Pons (tissue), 1 donor: ENCODE results near the gene PFKFB3.

Experiments used
- DNase-seq: peaks from one replicate; pipeline ENCODE4 v3.0.0-alpha.2; 2016; ENCODE audit warnings: low spot score

Gene PFKFB3

GRCh38 chr10:6220418-6221191, 17.9 kb downstream of the PFKFB3 start:
- DNase-seq: no peak

DNA sequence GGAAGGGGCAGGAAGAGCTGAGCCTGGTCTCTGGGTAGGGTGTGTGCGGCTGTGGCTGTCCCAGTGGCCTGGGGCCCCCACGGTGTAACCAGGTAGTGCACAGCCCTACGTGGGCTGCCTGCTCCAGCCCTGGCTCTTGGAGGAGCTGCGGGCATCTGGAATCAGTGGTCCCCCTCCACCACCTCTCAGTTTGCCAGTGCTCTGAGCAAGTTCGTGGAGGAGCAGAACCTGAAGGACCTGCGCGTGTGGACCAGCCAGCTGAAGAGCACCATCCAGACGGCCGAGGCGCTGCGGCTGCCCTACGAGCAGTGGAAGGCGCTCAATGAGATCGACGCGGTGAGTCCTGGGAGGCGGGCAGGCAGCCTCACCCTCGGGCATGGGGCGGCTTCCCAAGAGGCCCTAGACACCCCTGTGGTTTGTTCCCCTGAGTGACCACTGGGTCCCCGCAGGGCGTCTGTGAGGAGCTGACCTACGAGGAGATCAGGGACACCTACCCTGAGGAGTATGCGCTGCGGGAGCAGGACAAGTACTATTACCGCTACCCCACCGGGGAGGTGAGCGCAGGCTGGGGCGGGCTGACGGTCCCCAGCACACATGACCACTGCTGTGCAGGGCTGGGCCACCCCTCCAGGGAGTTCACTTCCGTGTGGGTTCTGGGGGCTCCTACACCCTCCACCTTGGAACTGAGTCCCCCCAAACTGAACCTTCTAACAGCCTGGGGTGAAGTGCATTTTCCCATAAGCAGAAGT, 18.6 kb downstream of the PFKFB3 start:
- DNase-seq: no peak

GRCh38 chr10:6221971-6222751, 19.4 kb downstream of the PFKFB3 start:
- no peak for DNase-seq

DNA sequence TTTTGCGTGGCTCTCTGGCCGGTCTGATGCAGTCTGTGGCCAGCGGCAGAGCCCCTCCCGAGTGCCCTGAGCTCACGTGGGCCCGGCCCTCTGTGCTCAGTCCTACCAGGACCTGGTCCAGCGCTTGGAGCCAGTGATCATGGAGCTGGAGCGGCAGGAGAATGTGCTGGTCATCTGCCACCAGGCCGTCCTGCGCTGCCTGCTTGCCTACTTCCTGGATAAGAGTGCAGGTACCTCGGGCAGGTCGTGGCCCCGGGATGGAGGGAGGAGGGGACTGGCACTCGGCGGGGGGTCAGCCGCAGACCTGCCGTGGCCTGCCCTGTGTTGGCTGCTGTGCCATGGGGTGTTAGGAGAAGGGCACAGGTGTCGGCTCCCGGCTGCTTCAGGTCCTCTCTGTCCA, 20.0 kb downstream of the PFKFB3 start:
- DNase-seq: no peak

DNA sequence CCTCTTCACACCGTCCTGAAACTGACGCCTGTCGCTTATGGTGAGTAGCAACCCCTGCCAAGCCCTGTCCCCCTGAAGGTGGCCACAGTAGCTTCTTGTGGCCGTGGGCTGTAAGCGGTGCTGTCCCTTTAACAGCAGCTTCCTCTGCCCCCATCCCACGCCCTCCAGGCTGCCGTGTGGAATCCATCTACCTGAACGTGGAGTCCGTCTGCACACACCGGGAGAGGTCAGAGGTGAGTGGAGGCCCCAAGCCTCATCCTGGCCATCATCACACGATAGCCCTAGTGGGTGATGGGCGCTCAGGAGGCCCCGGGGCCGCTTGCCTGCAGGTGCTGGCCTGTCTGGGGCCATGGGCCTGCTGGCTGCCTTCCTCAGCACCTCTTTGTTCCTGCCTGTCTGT, 21.2 kb downstream of the PFKFB3 start:
- no peak for DNase-seq

DNA sequence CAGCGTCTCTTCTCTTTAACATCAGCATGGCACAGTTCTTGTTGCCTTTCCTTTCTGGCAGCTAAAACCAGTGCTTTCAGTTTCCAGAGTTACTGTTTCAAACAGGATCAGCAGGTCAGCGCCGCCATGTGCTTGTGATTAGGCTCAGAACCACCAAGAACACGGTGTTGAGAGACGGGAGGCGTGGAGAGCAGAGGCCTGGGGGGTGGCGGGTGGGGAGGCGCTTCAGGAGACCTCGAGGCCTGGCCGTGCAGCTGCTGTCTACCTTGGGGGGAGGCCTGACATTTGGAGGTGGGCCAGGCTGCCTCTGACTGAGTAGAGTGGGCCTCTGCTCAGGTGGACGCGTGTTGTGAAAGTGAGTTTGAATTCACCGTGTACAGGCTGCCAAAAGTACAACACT, 22.0 kb downstream of the PFKFB3 start:
- no peak for DNase-seq

DNA sequence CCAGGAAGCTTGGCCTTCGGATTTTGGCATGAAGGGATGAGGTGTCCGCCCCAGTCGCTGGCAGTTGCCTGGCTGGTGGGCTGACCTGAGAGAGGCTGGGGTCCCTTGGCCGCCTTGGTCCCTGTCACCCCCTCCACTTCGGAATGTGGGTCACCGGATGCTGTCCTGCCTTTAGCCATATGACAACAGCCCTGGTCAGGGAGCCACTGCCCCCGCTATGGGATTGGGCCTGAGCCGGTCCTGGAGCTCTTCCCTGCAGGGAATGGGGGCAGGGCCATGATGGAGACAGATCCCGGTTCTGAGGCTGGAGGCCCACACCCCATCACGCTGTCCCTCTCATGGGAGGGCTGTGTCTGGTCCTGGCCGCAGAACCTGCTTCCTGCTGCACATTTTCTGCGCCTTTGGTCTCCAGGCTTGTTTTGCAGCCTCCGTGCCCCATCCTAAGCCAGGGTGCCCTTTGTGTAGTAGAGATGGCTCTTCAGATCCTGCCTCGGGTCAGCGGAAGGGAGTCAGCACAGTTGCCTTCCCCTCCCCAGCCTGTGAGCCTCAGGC, 22.6 kb downstream of the PFKFB3 start:
- no peak for DNase-seq

GRCh38 chr10:6226216-6226615, 23.5 kb downstream of the PFKFB3 start:
- DNase-seq: no peak

- DNase-seq: no peak
Observed at GRCh38 chr10:6227346-6227745, 24.6 kb downstream of the PFKFB3 start.

- DNase-seq: no peak
Observed at GRCh38 chr10:6228010-6228511, 25.3 kb downstream of the PFKFB3 start.

DNA sequence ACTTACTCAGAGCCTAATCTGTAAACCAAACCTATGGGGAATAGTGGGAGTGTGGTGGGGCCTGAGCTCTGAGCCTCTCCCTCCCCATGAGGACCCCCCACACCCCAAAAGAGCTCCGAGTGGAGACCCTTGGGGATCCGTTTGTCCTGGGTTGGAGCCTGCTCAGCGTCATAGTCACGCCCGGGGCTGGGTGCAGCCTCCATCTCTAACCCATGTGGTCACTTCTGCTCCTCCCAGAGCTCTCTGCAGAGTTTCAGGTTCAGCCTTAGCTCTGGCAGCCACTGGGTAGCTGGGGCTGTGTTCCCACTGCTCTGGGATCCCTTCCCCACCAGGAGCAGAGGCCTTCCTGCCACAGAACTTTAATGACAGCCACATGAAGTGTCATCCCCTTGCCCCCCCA, 25.9 kb downstream of the PFKFB3 start:
- no peak for DNase-seq

GRCh38 chr10:6229290-6229689, 26.6 kb downstream of the PFKFB3 start:
- no peak for DNase-seq

GRCh38 chr10:6229746-6230145, 27.0 kb downstream of the PFKFB3 start:
- no peak for DNase-seq

- DNase-seq: no peak
Observed at GRCh38 chr10:6230315-6230714, 27.6 kb downstream of the PFKFB3 start.

- no peak for DNase-seq
Observed at GRCh38 chr10:6231146-6231545, 28.4 kb downstream of the PFKFB3 start.

DNA sequence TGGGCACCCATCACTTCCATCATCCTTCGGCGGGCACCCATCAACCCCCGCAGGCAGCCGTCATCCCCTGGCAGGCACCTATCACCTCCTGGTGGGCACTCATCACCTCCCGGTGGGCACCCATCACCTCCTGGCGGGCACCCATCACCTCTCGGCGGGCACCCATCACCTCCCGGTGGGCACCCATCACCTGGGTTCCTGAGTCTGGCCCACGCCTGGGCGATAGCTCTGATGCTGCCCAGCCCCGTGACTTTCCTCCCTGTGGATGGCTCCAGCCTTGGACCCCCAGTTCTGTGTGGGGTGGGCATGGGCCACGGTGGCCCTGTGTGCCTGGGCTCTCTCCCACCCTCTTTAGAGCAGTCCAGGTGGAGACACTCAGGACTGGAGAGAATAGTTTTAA, 29.0 kb downstream of the PFKFB3 start:
- no peak for DNase-seq

GRCh38 chr10:6232225-6232807, 29.6 kb downstream of the PFKFB3 start:
- DNase-seq: no peak

DNA sequence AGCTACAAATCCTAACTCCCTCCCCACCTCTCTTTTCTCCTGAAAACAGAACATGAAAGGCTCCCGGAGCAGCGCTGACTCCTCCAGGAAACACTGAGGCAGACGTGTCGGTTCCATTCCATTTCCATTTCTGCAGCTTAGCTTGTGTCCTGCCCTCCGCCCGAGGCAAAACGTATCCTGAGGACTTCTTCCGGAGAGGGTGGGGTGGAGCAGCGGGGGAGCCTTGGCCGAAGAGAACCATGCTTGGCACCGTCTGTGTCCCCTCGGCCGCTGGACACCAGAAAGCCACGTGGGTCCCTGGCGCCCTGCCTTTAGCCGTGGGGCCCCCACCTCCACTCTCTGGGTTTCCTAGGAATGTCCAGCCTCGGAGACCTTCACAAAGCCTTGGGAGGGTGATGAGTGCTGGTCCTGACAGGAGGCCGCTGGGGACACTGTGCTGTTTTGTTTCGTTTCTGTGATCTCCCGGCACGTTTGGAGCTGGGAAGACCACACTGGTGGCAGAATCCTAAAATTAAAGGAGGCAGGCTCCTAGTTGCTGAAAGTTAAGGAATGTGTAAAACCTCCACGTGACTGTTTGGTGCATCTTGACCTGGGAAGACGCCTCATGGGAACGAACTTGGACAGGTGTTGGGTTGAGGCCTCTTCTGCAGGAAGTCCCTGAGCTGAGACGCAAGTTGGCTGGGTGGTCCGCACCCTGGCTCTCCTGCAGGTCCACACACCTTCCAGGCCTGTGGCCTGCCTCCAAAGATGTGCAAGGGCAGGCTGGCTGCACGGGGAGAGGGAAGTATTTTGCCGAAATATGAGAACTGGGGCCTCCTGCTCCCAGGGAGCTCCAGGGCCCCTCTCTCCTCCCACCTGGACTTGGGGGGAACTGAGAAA, 30.4 kb downstream of the PFKFB3 start:
- no peak for DNase-seq

- DNase-seq: no peak
Observed at GRCh38 chr10:6233725-6234277, 31.1 kb downstream of the PFKFB3 start.

DNA sequence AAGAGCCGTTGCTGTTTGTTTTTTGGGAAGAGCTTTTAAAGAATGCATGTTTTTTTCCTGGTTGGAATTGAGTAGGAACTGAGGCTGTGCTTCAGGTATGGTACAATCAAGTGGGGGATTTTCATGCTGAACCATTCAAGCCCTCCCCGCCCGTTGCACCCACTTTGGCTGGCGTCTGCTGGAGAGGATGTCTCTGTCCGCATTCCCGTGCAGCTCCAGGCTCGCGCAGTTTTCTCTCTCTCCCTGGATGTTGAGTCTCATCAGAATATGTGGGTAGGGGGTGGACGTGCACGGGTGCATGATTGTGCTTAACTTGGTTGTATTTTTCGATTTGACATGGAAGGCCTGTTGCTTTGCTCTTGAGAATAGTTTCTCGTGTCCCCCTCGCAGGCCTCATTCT, 31.6 kb downstream of the PFKFB3 start:
- DNase-seq: no peak
